ENCODE measurements around the gene LRTM1.

Gene LRTM1

GRCh38 chr3:54939557-54940300 lies 11.9 kb upstream of the LRTM1 start:
- peak; percentile 77 for DNase-seq

- DNase-seq = no peak
Measured at GRCh38 chr3:54936561-54936960, 8.7 kb upstream of the LRTM1 start.

GRCh38 chr3:54935869-54936268 lies 8.0 kb upstream of the LRTM1 start:
- no peak for DNase-seq

- no peak for DNase-seq
Measured at GRCh38 chr3:54932606-54933005, 4.7 kb upstream of the LRTM1 start.

- no peak for DNase-seq
Measured at GRCh38 chr3:54931182-54931581, 3.3 kb upstream of the LRTM1 start.

GRCh38 chr3:54918516-54918915 lies 9.3 kb downstream of the LRTM1 start:
- DNase-seq = no peak

- DNase-seq = peak; percentile 61
Measured at GRCh38 chr3:54917862-54918261, 10.0 kb downstream of the LRTM1 start.

- DNase-seq = peak; percentile 44
Measured at GRCh38 chr3:54917174-54917573, 10.7 kb downstream of the LRTM1 start.

- DNase-seq = peak; percentile 16
Measured at GRCh38 chr3:54916732-54917131, 11.1 kb downstream of the LRTM1 start.

GRCh38 chr3:54915976-54916375 lies 11.9 kb downstream of the LRTM1 start:
- DNase-seq = no peak

- no peak for DNase-seq
Measured at GRCh38 chr3:54915181-54915580, 12.7 kb downstream of the LRTM1 start.

- no peak for DNase-seq
Measured at GRCh38 chr3:54914180-54914579, 13.7 kb downstream of the LRTM1 start.

GRCh38 chr3:54909191-54909590 lies 18.7 kb downstream of the LRTM1 start:
- DNase-seq = no peak

GRCh38 chr3:54906763-54907162 lies 21.1 kb downstream of the LRTM1 start:
- no peak for DNase-seq

GRCh38 chr3:54905920-54906319 lies 21.9 kb downstream of the LRTM1 start:
- DNase-seq = no peak

- DNase-seq = peak; percentile 71
Measured at GRCh38 chr3:54905261-54905888, 22.5 kb downstream of the LRTM1 start.

- DNase-seq = no peak
Measured at GRCh38 chr3:54901906-54902685, 25.8 kb downstream of the LRTM1 start.

- peak; percentile 65 for DNase-seq
Measured at GRCh38 chr3:54900838-54901591, 26.8 kb downstream of the LRTM1 start.

- no peak for DNase-seq
Measured at GRCh38 chr3:54899273-54899672, 28.6 kb downstream of the LRTM1 start.

GRCh38 chr3:54897028-54897711 lies 30.7 kb downstream of the LRTM1 start:
- peak; percentile 70 for DNase-seq

- no peak for DNase-seq
Measured at GRCh38 chr3:54895613-54896012, 32.2 kb downstream of the LRTM1 start.

GRCh38 chr3:54892168-54892567 lies 35.7 kb downstream of the LRTM1 start:
- DNase-seq = no peak

GRCh38 chr3:54891540-54891897 lies 36.3 kb downstream of the LRTM1 start:
- DNase-seq = peak; percentile 99
